ENCODE data around the gene KAT2B.

KAT2B gene

GRCh38 chr3:20066850-20067617 is 26.8 kb downstream of the KAT2B start:
- no peak for DNase-seq (ENCODE audit: low read depth)

DNA sequence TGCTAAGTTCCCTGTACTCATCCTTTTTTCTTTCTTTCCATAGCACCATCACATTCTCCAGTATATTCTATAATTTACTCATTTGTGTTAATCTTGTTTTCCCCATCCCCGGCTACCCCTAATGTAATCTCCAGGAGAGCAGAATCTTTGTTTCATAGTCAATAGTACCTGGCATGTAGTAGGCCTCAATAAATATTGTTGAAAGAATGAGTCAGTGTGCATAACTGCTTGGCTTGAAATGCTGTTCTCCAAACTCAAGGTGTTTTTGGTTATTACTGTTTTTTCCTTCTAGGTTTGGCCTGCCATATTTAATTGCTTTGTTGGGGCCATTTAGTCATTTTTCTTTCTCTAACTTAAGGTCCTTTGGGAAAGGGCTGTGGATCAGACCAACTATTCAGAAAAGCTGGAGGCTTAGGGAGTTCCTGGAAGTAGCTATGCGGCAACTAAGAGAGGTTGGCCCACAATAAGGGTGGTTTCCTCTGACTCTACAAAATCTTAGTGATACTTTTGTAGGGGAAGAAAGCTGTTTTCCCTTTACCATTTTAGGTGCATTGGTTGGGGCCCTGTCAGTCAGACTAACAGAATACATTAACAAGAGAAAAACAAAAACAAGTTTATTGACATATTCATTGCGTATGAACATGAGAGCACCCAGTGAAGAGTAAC is 28.4 kb downstream of the KAT2B start:
- DNase-seq (ENCODE audit: low read depth), result no peak

- no peak for DNase-seq (ENCODE audit: low read depth)
Observed at GRCh38 chr3:20069178-20069532, 28.9 kb downstream of the KAT2B start.

- DNase-seq (ENCODE audit: low read depth), result no peak
Observed at GRCh38 chr3:20071175-20071574, 30.9 kb downstream of the KAT2B start.

DNA sequence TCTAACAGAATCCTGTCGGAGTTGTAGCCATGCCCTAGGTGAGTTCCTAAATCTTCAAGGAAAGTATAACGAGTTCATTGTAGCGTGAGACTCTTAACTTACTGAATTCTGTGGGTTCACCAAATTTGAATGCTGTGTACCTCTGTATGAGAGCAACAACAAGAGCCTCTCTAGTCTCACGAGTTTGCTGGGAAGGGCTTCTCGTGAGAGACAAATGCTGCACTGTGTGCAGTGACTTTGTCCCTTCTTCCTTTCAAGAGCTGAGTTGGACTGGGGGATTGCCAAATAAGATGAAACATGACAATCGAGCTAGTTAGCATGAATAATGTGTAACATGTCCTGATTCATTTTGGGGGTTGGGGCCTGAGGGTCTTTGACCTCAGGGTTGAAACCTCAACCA is 32.2 kb downstream of the KAT2B start:
- DNase-seq (ENCODE audit: low read depth), result no peak

- no peak for DNase-seq (ENCODE audit: low read depth)
Observed at GRCh38 chr3:20073068-20073467, 32.8 kb downstream of the KAT2B start.

DNA sequence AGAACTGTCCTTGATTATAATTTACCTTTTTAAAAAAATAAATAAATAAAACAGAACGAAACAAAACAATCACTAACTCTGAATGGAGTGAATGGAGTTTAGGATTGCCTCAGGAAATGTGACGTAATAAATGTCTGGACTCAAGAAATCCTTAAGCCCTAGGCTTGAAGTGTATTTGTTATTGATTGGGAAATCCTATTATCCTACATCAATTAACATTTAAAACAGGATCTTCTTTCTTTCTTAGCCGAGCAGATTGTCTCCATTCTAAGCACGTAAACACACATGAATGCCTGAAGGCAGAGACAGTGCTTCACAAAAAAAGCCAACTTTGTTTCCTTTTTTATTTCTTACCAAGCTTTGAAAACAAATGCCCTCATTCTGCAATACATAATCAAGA is 33.4 kb downstream of the KAT2B start:
- no peak for DNase-seq (ENCODE audit: low read depth)

- DNase-seq (ENCODE audit: low read depth), result peak; percentile 34
Observed at GRCh38 chr3:20074226-20075063, 34.2 kb downstream of the KAT2B start.

GRCh38 chr3:20075197-20075596 is 35.0 kb downstream of the KAT2B start:
- no peak for DNase-seq (ENCODE audit: low read depth)

GRCh38 chr3:20076296-20076997 is 36.2 kb downstream of the KAT2B start:
- no peak for DNase-seq (ENCODE audit: low read depth)

DNA sequence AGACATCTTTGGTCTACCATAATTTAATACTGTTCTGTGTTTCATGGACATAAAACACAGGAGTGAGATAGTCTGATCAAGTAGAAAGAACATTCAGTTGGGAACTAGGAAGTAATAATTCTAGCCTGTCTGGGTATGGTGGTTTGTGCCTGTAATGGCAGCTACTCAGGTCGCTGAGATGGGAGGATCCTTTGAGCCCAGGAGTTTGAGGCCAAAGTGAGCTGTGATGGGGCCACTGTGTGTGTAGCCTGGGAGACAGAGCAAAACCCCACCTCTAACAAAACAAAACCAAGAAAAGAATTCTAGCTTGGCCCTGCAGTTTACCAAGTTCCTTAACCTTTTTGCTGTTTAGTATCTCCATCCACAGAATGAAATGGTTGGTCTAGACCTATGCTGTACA is 36.8 kb downstream of the KAT2B start:
- DNase-seq (ENCODE audit: low read depth), result no peak

GRCh38 chr3:20078194-20078714 is 38.0 kb downstream of the KAT2B start:
- no peak for DNase-seq (ENCODE audit: low read depth)

DNA sequence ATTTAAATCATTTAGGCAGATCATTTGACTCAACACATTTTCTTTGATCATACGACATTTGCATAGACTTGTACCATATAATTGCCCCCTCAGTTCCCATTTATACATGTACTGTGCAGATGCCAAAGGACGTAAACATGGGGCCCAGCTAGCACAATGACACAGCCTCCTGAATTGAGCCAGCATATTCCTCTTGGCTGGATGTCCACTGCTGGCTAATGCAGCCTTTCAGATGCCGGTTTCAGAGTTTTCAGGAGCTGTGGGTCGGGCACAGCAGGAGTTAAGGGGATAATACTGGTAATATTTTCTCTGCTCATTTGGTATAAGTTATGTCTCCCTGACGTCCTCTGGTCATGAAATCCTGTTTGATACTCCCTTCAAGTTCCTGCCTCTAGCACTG is 39.4 kb downstream of the KAT2B start:
- no peak for DNase-seq (ENCODE audit: low read depth)

DNA sequence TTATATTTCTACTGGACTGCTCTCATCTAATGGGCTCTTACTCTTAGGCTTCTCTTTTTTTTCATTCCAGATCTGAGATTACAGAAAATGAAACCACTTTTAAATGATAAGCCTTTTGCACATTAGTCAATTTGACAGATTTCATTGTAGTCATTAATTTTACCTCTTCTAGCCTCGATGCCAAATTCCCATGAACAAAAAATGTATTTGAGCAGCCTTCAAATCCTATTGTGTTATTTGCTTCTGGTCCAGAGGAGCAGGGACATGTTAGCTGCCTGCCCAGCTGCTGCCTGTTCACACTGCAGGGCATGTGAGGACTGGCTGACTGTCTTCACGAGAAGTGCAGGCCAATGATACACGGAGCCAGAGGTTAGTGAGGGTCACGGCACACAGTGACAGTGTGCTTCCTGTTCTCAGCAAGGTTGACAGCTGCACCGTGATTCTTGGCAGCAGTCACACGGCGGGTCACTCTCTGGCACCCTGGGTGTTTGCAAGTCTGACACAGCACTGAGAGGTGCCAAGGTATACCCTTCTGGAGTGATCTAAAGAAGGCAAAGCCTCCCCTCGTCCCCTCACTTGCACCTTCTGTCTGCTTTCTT is 40.8 kb downstream of the KAT2B start:
- DNase-seq (ENCODE audit: low read depth), result no peak

DNA sequence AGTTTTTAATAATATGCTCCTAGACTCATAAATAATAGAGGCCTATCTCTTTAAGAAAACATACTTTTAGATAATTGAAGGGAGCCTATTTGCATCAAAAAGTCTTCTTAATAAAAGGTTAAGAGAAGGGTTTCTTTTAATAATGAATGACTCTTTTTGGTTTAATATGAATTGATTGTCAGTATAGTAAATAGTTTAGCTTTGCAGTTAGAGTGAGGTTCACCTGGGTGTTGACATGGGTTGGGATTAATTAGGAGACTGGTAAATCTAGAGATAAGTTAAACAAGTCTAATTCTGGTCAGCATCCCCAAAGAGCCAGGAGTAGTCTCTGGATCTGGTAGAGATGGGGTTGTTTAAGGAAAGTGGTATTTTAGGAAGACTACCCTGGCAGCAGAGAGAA is 43.0 kb downstream of the KAT2B start:
- DNase-seq (ENCODE audit: low read depth), result no peak

GRCh38 chr3:20083953-20084352 is 43.7 kb downstream of the KAT2B start:
- no peak for DNase-seq (ENCODE audit: low read depth)

DNA sequence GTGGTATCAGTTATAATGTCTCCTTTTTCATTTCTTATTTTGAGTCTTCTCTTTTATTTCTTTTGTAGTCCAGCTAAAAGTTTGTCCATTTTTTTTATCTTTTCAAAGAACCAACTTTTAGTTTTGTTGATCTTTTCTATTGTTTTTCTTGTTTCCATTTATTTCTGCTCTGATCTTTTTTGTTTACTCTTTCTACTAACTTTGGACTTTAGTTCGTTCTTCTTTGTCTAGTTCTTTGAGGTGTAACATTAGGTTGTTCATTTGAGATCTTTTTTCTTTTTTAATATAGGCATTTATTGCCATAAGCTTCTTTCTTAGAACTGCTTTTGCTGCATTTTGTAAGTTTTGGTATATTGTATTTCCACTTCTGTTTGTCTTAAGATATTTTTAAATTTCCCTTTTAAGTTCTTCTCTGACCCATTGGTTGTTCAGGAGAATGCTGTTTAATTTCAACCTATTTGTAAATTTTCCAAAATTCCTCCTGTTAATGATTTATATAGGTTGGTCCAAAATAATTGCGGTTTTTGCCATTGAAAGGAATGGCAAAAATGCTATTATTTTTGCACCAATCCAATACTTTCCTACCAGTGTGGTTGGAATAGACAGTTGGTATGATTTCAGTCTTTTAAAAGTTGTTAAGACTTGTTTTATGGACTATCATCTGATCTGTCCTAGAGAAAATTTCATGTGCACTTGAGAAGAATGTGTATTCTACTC is 51.2 kb downstream of the KAT2B start:
- no peak for DNase-seq (ENCODE audit: low read depth)

- DNase-seq (ENCODE audit: low read depth), result no peak
Observed at GRCh38 chr3:20095470-20095869, 55.2 kb downstream of the KAT2B start.

DNA sequence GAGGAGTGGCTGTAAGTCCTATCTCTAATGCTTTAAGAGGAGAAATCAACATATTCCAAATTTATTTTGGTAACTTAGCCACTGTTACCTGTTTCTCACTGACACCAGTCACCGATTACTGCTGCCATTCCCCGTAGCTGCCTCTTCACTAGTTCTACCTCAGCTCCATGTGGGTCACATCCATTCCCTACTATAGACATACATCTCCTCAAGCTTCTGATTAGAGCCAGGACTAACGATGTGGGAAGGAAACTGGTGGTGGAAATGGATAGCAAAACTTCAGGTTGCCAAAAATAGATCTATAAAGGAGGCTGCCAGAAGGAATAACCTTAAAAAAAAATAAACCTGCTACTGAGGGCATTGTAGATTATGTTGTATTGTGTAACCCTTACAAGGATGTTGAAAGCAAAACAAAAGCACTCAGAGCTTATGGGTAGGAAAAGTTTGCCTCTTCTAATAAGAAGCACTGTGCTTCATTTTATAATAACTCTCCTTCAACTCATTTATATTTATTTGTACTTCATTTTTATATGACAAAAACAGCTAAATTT is 56.0 kb downstream of the KAT2B start:
- peak; percentile 12 for DNase-seq (ENCODE audit: low read depth)

DNA sequence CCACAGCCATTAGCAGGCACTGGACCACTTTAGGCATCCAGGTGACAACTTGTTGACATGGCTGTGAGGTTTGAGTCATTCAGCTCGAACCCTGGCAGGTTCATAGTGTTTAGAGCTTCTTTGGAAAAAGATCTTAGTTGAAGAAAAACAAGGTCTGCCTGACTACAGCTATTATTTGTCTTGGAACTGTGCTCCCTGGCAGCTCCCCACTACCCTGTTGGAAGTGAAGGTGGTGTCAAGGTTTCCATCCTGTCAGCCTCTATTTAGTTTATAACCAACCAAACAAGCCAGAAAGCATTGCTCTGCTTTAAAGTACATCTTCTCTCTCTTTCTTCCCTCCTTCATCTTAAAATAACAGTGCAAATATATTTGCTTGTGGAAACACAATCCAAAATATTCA is 56.8 kb downstream of the KAT2B start:
- no peak for DNase-seq (ENCODE audit: low read depth)

GRCh38 chr3:20099060-20099459 is 58.8 kb downstream of the KAT2B start:
- no peak for DNase-seq (ENCODE audit: low read depth)

Data from fibroblast of the conjunctiva (primary cell).